Right forelimb (tissue), 1 donor: ENCODE results near the gene PHACTR1.

Experiments
- DNase-seq: peaks from one replicate; pipeline ENCODE4 v3.0.0-alpha.2; 2018

The PHACTR1 gene

DNA sequence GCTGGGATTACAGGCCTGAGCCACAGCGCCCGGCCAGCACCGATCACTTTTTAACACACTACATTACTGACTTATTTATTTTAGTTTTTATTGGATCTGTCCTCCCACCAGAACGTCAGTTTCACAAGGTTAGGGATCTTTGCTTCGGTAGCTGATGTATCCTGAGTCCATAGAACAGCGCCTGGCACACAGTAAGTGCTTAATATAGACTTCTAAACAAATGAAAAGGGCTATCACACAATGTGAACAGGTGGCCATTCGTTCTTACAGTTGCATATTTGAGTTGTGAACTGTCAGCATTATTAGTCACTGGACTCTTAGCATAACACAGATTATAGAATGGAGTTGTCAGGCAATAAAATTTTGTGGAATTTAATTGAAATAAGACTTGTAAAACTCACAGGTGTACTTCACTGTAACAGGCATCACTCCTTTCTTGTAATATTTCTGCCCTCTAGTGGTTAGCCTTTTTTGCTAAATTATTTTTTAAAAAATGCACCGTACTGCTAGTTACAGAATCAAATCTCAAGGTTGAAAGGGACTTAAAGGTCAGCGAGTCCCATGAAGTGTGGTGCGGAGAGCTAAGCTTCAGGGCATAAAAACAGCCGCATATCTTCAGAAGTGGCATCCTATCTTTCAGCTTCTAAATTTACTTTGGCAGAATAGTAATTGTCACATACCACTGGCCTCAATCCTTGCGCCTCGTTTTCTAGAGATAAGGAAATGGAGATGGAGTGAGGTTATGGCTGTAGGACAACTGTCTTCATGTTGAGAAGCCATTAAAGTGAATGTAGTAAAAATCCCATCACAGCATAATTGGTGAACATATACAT is 615.2 kb downstream of the PHACTR1 start:
- no peak for DNase-seq

DNA sequence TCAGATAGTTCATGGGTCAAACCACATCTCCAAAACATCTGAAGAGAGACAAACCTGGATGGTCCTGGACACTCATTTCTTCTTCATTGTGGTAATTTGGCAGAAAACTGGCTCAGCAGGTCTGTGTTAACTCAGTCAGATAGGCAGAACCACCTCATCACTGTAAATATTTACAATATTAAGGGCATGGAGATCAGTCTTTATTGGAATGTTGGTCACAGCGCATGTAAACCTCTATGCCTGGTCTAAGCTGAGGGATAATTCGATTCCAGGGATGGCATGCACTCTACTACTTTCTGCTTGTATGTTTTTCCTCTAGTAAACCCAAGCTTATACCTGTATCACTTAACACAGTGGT is 615.8 kb downstream of the PHACTR1 start:
- DNase-seq = no peak

GRCh38 chr6:13334953-13335352 is 618.4 kb downstream of the PHACTR1 start:
- DNase-seq = no peak

- DNase-seq = peak; percentile 91
Measured at GRCh38 chr6:13336553-13336952, 620.0 kb downstream of the PHACTR1 start.

DNA sequence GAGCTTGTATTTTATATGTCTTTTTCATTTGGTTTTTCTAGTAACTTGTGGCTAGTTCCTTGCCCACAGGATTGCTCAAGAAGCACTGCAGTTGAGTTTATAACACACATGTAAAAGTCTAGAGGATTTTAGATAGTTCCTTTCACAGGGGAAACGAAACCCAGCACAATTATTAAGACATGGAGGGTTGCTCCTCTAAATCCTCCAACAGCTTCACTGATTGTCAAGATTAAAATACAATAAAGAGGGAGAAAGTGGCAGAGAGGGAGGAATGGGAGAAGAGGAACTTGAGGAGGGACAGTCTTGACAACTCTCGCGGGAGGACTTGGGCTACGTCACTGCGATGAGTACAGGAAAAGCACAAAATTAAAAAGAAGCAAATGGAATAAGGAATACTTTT is 621.5 kb downstream of the PHACTR1 start:
- DNase-seq = no peak
